Stimulated activated CD8-positive, alpha-beta memory T cell treated with anti-CD3 and anti-CD28 coated beads, Interleukin-15, amount 100 ng/mL, for 4 hours (primary cell): ENCODE results near the gene INTS7.
A peak's percentile ranks its signal among the peaks of the same experiment; 100 is the strongest.
"Not testable (repeated sequence)": the region's sequence is repeated elsewhere in the genome, so short reads cannot be mapped to it uniquely, and the experiment has no call there.

Experiments used
- DNase-seq, 2 donors: peaks; one replicate each; pipeline ENCODE4 v3.0.0-alpha.2; 2020; ENCODE audit warnings: low read depth in 2 of 2

The INTS7 gene

DNA sequence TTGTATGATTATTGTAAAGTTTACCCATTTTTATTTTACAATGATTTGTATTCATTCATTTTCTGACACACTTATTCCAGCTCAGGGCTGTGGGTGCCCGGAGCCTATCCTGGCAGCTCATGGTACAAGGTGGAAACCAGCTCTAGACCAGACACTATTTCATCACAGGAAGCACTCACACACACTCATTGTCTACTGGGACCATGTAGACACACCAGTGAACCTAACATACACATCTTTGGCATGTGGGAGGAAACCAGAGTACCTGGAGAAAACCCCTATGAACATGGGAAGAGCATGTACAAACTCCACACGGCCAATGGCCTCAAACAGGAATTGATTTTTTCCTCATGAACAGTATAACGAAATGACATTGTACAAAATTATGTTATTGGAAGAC, 2.5 kb upstream of the INTS7 start:
- DNase-seq = no peak

DNA sequence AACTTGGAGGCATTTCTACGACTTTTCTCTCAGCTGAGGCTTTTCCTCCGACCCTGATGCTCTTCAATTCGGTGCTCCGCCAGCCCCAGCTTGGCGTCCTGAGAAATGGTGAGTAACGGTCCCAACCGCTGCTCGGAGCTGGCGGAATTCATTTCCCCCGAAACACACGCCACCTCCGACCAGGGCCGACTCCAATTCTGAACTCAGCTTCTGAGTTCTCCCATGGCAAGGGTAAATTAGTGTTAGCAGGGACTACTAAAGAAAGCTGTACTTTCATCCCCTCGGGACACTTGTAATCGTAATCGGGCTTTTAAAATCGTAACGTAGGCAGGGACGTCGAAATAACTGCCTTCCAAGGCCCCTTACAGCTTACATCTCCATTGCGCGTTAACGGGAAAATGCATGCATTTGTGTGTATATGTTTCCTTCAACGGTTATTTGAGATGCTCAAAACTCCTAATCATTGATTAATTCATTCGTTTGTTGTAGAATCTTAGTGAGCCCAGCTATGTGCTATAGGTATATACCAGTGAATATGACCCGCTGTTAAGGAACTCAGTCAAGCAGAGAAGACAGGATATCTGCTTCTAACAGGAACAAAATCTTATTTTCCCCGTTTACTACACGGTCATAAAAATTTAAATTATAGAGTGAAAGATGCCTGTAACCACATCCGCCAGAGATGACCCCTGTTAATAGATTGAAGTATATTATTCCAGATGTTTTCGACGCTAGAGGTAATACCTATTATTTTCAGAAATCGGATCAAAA, 663 bp upstream of the INTS7 start:
- DNase-seq = no peak

DNA sequence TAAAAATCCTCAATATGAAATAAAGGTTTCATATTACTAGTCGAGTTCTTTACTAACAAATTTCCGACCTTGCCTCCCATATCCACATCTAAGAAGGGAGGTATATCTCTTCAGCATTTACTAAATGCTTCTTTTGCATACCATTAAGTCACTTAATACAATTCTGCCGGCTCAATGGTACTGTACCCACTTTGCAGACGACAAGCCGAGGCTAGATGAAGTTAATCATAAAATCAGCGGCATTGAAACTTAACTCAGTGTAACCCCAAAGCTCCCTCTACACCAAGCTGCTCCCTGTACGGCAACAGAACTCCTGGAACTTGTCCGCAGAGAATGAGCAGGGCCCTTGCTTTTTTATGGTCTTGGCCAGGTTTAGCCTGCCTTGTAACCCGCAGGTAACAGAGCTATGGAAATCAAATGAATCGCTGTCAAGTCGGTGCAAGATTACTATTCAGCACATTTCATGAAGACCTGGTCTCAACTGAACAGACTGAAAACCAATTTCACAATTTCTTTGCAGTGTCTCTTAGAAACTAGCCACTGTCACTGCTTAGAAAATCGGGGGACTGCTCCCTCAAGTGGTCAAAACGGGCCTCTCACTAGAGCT, 738 bp downstream of the INTS7 start:
- no peak for DNase-seq

DNA sequence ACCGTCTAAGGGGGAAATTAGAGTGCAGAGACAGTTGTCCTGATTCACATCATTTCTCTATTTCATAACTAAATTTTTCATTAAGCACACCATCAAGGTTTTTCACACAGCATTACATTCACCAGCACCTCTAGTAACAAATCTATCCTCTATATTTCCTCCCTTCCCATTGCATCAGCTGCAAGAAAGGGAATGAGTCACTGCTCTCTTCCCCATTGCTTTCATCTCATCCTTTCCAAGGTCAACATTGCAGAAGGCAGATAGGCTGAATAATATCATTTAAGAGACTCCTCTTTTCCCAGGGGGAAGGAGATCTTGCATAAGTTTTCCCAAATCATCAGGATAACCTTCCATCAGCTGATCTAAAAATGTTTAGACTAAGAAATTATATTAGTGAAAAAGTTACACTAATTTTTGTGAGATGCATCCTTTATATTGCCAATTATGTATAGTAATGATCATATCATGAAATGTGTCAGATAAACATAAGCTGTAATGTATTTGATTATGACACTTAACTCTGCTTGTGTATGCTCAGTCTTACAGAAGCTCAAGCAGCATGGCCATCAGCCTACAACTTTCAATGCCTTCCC, 4.3 kb downstream of the INTS7 start:
- DNase-seq = no peak

DNA sequence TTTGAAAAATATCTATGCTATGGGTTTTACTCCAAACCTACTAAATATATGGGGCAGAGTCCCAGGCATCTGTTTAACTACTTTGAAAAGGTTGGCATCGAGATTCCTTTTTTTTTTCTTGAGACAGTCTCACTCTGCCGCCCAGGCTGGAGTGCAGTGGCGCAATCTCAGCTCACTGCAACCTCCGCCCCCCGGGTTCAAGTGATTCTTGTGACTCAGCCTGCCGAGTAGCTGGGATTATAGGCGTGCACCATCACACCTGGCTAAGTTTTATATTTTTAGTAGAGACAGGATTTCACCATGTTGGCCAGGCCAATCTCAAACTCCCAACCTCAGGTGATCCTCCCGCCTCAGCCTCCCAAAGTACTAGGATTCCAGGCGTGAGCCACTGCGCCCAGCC, 7.6 kb downstream of the INTS7 start:
- DNase-seq = not testable (repeated sequence)

DNA sequence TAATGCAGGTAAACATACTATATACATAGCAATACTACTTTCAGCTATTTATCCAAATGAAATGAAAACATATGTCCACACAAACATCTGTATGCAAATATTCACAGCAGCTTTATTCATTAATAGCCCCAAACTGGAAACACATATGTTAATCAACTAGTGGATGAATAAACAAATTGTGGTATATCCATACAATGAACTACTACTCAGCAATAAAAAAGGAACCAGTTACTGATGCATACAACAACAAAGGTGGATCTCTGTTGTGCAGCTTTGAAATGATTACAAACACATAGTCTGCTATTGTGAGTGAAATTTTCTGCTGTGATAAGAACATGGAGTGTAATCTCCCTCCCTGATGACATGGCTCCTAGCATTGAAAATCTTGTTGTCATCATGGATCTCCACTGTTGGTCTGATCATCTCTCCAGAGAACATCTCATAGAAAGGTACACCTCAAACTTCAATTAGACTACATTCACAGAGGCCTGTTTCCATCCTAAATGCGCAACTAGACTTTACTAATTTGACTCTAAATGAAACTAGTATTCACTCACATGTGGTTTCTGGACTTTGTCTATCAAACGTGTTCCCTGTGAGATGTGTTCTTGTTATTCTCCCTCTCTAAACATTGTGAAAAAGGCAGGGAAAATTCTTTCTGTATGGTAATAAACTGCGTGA, 10.7 kb downstream of the INTS7 start:
- no peak for DNase-seq

DNA sequence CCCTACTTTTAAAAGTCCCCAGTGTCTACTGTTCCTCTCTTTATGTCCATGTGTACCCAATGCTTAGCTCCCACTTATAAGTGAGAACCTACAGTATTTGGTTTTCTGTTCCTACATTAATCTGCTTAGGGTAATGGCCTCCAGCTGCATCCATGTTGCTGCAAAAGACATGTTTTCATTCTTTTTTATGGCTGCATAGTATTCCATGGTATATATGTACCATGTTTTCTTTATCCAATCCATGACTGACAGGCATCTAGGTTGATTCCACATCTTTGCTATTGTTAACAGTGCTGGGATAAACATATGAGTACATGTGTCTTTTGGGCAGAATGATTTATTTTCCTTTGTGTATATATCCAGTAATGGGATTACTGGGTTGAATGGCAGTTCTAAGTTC, 12.4 kb downstream of the INTS7 start:
- not testable (repeated sequence) for DNase-seq

DNA sequence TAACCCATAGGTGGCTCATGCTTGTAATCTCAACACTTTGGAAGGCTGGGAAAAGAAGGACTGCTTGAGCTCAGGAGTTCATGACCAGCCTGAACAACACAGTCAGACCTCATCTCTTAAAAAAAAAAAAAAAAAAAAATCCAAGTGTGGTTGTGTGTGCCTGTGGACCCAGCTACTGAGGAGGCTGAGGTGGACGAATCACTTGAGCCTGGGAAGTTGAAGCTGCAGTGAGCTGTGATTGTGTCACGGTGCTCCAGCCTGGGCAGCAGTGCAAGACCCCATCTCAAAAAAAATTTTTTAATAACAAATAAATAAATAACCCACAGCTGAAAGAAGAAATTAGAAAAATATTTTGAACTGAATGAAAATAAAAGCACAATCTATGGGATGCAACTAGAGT, 13.8 kb downstream of the INTS7 start:
- DNase-seq = no peak

DNA sequence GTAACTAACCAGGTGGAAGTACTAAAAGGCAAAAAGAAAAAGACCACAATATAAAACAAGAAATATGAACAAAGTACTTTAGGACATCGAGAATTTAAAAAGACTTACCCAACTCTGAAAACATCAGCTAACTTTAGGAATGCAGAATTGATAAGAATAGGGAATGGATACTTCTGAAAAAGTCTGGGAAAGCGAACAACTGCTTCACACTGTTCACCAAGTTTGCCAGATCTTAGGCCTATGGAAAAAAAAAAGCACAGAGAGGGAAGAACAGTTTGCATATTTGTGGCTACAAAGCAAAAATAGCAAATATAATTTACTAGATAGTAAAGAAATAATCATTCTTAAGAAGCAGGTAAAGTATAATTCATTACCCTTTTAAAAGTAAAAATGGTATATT, 14.4 kb downstream of the INTS7 start:
- DNase-seq = no peak

DNA sequence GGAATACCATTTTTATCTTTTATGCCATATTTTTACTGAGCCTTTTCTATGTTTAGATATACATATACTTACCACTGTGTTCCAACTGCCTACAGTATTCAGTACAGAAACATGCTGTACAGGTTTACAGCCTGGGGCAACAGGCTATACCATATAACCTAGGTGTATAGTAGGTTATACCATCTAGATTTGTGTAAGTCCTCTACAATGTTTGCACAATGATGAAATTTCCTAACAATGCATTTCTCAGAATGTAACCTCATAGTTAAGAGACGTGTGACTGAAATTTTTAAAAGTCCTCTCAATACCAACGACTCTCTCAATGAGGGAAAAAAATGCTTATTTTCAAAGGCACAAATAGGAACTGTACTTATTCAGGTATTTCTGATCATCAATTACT, 21.7 kb downstream of the INTS7 start:
- DNase-seq = no peak

DNA sequence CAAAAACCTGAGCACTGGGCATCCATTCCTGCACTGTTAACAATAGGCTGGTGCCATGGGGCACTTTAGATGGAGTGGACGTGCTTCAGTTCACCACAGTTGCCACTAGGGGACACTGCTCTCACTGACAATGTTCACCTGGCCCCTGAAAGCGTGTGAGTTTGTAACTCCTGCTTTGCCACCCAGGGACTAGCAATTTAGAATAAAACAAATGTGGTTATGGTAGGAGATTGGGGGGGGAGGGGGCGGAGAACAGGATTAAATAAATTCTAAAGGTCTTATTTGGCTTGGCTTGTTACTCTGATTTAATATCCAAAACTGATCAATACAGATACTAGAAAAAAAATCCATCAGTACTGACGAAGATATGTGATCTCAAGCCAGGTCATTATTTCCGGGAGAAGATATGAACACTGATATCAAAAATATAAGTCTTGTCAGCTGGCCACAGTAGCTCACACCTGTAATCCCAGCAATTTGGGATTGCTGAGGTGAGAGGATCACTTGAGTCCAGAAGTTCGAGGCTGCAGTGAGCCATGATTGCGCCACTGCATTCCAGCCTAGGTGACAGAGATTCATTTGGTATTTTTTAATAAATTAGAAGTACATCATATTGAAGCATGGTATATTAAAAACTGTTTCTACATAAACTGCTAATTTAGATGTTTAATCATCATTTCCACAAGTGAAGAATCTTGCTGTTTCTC, 23.2 kb downstream of the INTS7 start:
- peak; percentile 6 to 41 for DNase-seq

DNA sequence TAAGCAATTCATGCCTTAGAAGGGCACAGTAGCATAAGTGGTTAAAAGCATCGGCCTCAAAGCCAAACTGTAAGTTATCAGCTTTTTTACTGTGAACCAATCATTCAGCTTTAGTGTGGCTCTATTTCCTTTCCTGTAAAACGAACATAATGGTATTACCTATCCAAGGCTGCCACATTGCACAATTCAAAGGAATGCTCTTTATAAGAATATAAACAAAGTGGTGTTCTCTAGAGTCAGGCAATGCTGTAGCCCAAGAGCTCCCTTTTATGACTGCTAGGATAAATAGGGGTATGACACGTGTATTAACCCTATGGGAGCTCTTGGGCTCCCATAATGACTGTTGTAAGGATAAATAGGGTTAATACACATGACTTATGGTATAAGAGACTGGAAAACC, 25.4 kb downstream of the INTS7 start:
- DNase-seq = no peak

DNA sequence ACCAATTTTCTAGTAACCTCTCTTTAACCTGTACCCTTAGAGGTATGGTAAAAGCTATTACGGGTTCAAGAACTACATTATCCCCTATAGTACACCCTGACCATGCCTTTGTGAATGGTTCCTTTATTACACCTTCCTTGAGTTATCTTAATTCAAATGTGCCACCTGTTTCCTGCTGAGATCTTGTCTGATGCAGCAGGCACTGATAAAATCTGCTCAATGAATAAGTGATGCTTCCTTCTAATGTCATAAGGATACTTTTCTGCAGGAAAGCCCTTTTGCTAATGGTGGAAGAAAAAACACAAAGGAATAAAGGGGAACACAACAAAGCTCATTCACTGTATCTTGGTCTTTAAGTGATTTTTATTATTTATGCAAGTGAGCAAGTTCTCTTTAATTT, 25.8 kb downstream of the INTS7 start:
- DNase-seq = no peak

DNA sequence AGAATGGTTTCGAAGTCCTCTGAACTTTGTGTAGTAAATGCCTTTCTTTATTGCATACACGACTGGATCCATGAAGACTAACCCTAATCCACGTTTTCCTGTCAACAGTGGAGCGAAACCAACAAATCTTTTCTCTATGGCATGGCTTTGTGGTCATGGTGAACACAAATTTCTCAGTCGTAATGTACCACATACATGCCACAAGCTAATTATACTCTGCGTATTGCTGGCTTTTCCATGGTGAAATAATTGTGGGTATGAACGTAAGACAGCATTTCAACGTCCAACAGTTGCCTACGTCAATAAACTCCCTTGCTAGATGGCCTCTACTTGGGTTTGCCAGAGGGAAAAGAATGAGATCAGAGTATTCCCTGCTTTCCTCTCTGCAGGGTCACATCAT, 27.5 kb downstream of the INTS7 start:
- DNase-seq = no peak

DNA sequence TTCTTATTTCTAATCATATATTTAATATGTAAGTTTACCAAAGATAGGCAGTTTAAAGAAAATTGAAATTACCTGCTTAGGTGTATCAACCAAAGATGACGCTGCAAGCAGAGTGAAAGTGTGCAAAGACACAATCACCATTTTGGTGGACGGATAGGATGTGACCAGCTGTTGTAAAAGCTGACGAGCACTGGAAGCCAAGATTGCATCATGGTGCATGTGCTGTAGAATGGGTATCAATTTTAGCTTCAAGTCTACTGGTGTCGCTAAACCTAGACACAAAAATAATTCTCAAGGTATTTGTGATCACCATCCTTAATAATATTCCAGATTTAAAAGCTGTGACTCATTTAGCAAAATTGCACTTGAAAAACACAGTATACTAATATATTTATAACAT, 28.2 kb downstream of the INTS7 start:
- no peak for DNase-seq

DNA sequence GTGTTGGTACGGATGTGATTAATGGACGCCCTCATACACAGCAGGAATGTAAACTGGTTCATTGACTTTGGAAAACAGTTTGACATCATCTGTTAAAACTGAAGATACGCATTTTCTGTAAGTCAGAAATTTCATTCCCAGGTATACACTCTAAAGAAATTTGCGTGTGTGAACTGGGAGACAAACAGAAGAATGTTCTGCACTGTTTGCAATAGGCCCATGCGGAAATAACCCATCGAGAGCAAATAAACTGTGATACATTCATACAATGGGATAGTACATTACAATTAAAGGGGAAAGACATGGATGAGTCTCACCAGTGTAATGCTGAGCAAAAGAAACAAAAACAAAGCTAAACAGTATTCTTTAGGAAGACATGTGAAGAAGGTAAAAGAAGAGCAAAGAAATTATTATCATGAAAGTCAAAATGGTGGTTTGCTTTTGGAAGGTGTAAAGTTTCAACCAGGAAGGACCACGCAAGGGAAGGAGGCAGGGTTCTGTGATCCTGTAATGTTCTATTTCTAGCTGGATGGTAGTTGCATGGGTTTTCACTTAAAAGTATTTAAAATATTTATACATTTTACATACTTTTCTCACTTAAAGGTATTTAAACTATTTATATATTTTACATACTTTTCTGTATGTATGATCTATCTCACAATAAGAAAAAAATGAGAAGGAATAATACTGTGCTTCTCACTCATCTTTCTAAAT, 30.3 kb downstream of the INTS7 start:
- no peak for DNase-seq

DNA sequence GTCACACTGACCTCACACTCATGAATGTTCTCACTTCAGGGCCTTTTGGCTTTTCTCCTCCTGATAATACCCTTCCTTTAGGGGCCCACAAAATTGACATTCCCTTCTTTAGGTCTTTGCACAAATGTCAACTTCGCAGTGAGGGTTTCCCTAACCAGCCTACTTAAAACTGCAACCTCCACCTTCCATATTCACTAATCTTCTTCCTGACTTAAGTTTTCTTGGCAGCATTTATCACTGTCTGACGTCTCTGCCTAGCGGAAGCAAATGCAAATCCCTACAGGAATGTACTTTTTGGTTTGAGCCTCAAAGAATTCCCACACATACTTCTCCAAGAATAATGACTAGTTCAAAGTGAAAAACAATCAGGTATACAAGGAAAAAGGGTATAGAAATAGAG, 32.8 kb downstream of the INTS7 start:
- no peak for DNase-seq

DNA sequence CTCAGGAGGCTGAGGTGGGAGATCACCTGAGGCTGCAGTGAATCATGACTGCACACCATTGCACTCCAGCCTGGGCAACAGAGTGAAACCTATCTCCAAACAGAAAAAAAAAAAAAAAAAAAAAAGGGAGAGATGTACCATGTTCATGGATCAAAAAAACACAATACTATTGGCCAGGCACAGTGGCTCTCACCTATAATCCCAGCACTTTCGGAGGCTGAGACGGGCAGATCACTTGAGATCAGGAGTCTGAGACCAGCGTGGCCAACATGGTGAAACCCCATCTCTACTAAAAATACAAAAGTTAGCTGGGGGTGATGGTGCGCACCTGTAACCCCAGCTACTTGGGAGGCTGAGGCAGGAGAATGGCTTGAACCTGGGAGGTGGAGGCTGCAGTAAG, 37.9 kb downstream of the INTS7 start:
- DNase-seq = not testable (repeated sequence)

DNA sequence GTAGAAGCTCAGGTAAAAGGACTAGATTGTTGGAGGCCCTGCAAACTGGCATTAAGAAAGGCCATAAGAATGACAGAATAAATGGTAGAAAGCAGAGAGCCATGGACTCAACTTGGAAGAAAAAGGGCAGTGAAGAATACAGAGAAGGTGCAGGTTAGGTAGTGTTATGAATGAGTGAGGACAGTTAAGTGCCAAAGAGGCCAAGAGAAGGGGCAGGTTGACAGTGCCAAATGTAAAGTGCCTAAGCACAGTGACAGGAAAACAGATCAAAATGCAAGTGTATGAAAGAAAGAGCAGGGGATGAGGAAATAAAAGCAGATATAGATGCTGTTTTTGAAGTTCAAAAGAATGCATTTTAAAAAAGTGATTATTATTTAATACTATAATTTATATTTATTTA, 43.7 kb downstream of the INTS7 start:
- no peak for DNase-seq

DNA sequence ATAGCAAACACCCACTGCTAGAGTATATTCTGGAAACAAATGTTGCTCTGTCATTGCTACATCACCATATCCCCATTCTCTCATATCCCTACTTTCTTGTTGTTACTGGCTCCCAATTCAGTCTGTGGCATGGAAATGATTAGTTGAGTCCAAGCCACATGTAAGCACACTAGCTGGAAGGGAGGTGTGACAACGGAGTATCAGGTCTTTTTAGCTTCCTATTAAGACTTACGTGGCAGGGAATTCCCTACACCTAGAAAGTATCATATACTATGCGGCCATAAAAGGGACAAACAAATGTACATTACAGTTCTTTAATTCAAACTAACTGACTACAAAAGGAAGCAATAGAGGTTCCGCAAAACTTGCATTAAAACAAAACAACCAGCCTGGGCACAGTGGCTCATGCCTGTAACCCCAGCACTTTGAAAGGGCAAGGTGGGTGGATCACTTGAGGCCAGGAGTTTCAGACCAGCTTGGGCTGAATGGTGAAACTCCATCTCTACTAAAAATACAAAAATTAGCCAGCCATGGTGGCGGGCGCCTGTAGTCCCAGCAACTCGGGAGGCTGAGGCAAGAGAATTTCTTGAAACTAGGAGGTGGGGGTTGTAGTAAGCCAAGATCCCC, 48.6 kb downstream of the INTS7 start:
- DNase-seq = no peak
